22Rv1 (cell line): ENCODE results near the gene SLC6A19.

ENCODE experiments used
- H3K27ac ChIP-seq: fragments of 450-650 bp; 2 replicates; pipeline ENCODE4 v1.5.1; 2017
- ZFX ChIP-seq: fragments of 450-650 bp; IDR thresholded peaks from 2 replicates; pipeline ENCODE4 v1.6.1; 2017; ENCODE audit warnings: antibody characterized with exemption, borderline replicate concordance
- TF ChIP-seq, protein P1 (sequence below): fragments of 450-650 bp; IDR thresholded peaks from 2 replicates; pipeline ENCODE4 v1.5.1; 2017; ENCODE audit warnings: mild to moderate bottlenecking

SLC6A19 gene

DNA sequence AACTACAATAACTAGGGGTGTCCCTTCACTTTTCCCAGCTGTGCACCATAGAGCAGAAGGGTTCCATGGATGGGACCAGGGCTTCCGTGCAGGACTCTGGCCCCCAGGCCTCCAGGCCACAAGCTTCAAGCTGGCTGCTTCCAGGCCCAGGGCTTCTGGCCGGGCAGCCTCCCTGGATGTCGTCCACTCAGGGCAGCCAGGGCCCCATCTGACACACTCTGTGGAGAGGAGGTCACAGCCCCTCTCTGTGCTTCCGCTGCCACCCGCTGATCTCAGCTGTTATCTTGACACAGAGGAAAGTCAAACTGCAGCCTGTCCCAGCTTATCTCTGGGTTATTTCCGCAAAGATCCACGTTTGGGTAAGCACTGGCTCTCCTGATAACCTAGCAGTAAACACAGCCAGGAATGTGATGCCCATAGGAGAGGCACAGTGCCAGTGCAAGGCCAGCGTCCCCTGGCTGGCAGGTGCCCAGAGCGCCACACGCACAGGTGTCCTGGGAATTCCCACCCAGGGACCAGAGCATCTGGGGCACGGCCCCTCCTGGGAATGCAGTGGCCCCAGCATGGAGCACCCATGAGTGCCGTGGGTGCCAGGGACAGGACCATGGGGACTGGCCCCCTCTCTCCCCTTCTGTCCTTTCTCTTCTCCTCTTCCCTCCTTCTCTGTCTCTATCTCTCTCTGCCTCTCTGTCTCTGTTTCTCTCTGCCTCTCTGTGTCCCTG, 15.6 kb upstream of the SLC6A19 start:
- H3K27ac ChIP-seq, result no peak overlapping the region
- no peak for TF ChIP-seq ZFX
- TF ChIP-seq, protein P1, sequence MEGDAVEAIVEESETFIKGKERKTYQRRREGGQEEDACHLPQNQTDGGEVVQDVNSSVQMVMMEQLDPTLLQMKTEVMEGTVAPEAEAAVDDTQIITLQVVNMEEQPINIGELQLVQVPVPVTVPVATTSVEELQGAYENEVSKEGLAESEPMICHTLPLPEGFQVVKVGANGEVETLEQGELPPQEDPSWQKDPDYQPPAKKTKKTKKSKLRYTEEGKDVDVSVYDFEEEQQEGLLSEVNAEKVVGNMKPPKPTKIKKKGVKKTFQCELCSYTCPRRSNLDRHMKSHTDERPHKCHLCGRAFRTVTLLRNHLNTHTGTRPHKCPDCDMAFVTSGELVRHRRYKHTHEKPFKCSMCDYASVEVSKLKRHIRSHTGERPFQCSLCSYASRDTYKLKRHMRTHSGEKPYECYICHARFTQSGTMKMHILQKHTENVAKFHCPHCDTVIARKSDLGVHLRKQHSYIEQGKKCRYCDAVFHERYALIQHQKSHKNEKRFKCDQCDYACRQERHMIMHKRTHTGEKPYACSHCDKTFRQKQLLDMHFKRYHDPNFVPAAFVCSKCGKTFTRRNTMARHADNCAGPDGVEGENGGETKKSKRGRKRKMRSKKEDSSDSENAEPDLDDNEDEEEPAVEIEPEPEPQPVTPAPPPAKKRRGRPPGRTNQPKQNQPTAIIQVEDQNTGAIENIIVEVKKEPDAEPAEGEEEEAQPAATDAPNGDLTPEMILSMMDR, result no peak

DNA sequence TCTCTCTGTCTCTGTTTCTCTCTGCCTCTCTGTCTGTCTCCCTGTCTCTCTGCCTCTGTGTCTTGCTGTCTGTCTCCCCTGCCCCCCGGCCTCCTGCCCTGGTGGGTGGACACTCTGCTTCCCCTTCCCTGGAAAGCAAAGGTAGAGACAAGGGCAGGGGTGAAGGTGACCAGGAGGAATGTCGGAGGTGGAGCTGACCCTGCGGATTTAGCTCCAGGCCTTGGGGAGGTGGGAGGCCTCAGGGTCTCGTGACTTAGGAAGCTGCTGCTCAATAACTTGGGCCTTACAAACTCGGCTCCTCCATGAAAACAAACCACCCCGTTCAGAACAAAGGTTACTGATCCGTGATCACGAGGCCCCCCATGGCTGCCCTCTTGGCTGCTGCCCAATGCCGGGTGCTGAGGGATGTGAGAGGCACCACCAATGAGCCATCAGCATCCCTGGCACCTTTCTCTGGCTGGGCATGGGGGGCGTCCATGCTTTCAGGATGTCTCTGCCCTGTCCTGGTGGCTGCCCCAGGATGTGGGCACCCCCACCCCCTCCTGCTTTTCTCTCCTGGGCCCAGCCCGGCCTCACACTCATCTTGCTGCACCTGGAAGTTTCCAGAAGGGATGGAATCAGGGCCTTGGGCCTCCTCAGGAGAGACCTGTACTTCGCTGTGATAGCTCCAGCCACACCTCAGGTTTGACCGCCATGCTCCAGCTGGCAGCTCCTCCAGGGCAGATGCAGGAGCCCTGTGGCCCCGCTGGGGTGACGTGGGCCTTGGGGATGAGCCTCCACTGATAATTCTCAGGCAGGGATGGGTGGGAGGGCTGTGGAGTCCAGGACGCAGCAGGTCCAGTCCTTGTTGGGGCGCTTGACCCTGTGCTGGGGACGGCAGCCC, 14.8 kb upstream of the SLC6A19 start:
- no peak overlapping the region for H3K27ac ChIP-seq
- TF ChIP-seq, protein P1, result no peak
- no peak for TF ChIP-seq ZFX

DNA sequence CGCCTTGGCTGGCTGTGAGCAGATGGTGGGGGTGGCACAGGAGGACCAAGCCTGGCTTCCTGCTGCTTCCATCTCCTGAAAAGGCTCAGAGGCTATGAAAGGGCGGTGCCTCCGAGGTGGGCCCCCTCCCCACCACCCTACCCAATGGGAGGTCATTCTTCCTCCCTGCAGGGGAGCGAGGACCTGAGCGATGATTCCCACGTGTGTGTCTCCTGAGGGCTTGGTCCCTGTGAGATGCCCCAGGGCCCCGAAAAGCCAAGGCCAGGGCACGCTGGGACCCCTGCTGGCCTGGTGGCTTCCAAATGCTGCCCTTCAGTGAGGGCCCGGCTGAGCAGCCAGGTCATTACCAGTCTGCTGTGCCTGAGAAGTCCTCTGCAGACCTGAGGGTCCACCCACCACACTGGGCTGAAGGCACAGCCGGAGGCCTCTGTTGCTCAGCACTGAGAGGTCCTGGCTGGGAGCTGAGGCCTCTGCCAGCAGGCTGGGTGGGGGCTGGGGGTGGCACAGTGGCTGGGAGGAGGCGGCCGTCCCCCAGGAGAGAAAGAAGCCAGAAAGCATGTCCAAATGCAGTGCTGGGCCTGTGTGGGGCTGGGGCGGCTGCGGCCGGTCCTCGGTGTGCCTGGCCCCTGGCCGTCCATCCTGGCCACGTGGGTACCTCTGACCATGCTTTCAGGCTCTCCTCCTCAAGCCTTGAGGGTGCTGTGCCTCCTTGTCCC, 14.0 kb upstream of the SLC6A19 start:
- H3K27ac ChIP-seq, result no peak overlapping the region
- no peak for TF ChIP-seq ZFX
- TF ChIP-seq, protein P1, result no peak

DNA sequence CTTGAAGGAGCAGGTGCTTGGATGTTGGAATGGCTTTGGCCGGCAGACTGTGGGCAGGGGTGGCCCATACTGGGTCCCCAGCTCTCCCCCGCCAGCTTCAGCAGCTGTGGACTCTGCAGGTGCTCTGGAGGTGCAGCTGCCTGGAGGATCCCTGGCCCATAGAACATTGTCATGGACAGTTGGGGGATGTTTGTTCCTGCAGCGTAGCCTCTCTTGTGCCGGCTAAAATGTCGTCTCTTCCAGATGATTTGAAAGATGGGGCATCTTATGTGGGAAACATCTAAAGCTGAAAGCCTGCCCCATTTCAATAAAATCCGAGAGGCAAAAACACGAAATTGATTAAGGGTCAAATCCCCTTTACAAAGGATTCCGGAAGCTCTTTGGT, 13.5 kb upstream of the SLC6A19 start:
- 0 out of 2 replicates have a peak overlapping the region, but pooled peaks have one; percentile 8 for H3K27ac ChIP-seq
- no peak for TF ChIP-seq ZFX
- TF ChIP-seq, protein P1, result no peak

DNA sequence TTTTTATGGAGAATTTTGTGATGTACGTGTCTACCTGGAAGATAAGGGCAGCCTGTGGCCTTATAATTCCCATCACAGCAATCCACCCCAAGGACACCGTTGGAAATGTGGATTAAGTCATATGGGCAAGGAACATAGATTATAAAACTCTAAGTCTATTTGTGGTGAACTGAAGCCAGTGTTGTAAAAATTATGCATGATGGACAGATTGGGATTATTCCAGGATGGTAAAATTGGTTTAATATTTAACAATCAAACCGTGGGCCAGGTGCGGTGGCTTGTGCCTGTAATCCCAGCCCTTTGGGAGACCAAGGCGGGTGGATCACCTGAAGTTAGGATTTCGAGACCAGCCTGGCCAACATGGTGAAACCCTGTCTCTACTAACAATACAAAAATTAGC, 12.9 kb upstream of the SLC6A19 start:
- H3K27ac ChIP-seq, result 0 out of 2 replicates have a peak overlapping the region, but pooled peaks have one; percentile 8
- TF ChIP-seq ZFX, result no peak
- TF ChIP-seq, protein P1, result no peak

DNA sequence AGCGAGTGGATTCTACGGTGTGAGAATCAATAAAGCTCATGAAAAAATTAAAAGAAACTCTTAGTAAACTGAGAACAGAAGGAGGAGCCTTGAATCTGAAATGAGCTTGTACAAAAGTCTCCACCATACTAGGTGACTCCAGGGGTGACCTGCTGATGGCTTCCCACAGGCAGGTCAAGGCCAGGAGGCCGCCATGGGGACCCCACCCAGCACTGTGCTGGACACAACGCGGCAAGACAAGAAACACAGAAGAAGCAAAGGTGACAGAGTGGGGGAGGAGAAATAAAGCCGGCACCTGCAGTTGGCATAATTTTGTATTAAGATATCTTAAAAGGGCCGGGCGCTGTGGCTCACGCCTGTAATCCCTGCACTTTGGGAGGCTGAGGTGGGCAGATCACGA, 12.1 kb upstream of the SLC6A19 start:
- no peak overlapping the region for H3K27ac ChIP-seq
- TF ChIP-seq, protein P1, result no peak
- no peak for TF ChIP-seq ZFX
